IPS-15b (cell line): Measurements from ENCODE around the gene MORC4.

Source experiments
- H3K27me3 ChIP-seq: one replicate; pipeline ENCODE4 v1.6.1; 2013; ENCODE audit warnings: low read length; ENCODE audit not compliant: control insufficient read depth, insufficient read depth
- H3K36me3 ChIP-seq: one replicate; pipeline ENCODE4 v1.6.1; 2013; ENCODE audit warnings: low read length; ENCODE audit not compliant: control insufficient read depth, insufficient read depth
- H3K4me1 ChIP-seq: one replicate; pipeline ENCODE4 v1.6.1; 2013; ENCODE audit warnings: mild to moderate bottlenecking, low read length; ENCODE audit not compliant: control insufficient read depth, insufficient read depth
- H3K4me3 ChIP-seq: one replicate; pipeline ENCODE4 v1.5.1; 2013; ENCODE audit warnings: low read depth, low read length
- H3K9ac ChIP-seq: one replicate; pipeline ENCODE4 v1.6.1; 2013; ENCODE audit warnings: low read depth, mild to moderate bottlenecking, low read length
- H3K9me3 ChIP-seq: one replicate; pipeline ENCODE4 v1.6.1; 2013; ENCODE audit warnings: mild to moderate bottlenecking, low read length; ENCODE audit not compliant: control insufficient read depth, insufficient read depth

Gene MORC4

DNA sequence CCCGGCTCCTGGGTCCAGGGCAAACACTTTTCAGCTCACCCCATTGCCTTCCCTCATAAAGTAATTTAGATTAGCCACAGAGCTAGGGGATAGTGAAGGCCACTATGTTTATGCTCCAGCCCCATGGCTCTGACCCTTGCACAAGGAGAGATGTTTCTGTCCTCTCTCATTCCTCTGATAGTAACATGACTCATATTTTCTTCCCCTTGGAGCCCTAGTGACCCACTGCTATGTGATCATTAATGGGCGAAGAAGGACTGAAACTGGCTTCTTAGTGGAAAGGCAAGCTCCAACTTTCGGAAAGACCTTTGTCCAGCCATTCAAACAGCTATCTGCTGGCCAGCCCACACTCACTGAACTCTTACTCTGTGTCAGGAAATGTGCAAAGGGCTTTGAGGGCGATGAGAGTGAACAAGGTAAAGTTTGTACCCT lies 67.5 kb downstream of the MORC4 start:
- Histone ChIP-seq H3K4me1 (no peaks in the 10 kb centered on the region), H3K27me3 (no peaks in the 10 kb centered on the region), H3K36me3 (no peaks in the 10 kb centered on the region), H3K9ac (no peak overlapping the region), H3K4me3 (no peak overlapping the region), H3K9me3 (no peaks in the 10 kb centered on the region)

GRCh38 chrX:106931831-106932491 lies 68.1 kb downstream of the MORC4 start:
- no peak overlapping the region for H3K9ac ChIP-seq
- H3K36me3 ChIP-seq = no peaks in the 10 kb centered on the region
- no peaks in the 10 kb centered on the region for H3K9me3 ChIP-seq
- no peaks in the 10 kb centered on the region for H3K27me3 ChIP-seq
- H3K4me3 ChIP-seq = no peak overlapping the region
- no peaks in the 10 kb centered on the region for H3K4me1 ChIP-seq

GRCh38 chrX:106928227-106928626 lies 71.8 kb downstream of the MORC4 start:
- H3K9me3 ChIP-seq = no peaks in the 10 kb centered on the region
- no peak overlapping the region for H3K9ac ChIP-seq
- no peaks in the 10 kb centered on the region for H3K27me3 ChIP-seq
- H3K4me3 ChIP-seq = no peak overlapping the region
- no peaks in the 10 kb centered on the region for H3K36me3 ChIP-seq
- no peaks in the 10 kb centered on the region for H3K4me1 ChIP-seq

DNA sequence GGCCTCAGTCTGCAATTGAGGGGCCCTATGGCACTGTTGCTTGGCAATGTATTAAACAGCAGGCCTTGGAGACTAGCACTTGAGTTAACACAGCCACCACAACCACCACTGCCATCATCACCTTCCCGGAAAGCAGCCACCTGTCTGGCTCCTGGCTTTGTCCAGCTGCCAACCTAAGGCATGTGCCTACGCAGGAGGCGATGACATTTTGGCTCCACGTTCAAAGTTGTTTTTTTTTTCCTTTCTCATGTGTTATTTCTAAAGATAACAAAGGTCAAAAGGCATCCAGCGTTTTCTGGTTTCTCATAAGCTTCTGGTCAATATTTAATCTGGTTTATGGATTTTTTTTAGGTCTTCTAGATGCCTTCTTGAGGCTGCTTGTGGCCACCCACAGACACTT lies 72.3 kb downstream of the MORC4 start:
- Histone ChIP-seq H3K27me3 (no peaks in the 10 kb centered on the region), H3K4me3 (no peak overlapping the region), H3K9me3 (no peaks in the 10 kb centered on the region), H3K4me1 (no peaks in the 10 kb centered on the region), H3K36me3 (no peaks in the 10 kb centered on the region), H3K9ac (no peak overlapping the region)

- Histone ChIP-seq H3K4me3 (no peak overlapping the region), H3K4me1 (no peaks in the 10 kb centered on the region), H3K9me3 (no peaks in the 10 kb centered on the region), H3K36me3 (no peaks in the 10 kb centered on the region), H3K9ac (no peak overlapping the region), H3K27me3 (no peaks in the 10 kb centered on the region)
These were observed 73.0 kb downstream of the MORC4 start for GRCh38 chrX:106927023-106927422.

GRCh38 chrX:106921637-106922036 lies 78.4 kb downstream of the MORC4 start:
- no peak overlapping the region for H3K4me3 ChIP-seq
- H3K36me3 ChIP-seq = no peaks in the 10 kb centered on the region
- H3K4me1 ChIP-seq = peaks cover 6% of the 10 kb centered on the region
- no peaks in the 10 kb centered on the region for H3K9me3 ChIP-seq
- H3K9ac ChIP-seq = no peak overlapping the region
- no peaks in the 10 kb centered on the region for H3K27me3 ChIP-seq

DNA sequence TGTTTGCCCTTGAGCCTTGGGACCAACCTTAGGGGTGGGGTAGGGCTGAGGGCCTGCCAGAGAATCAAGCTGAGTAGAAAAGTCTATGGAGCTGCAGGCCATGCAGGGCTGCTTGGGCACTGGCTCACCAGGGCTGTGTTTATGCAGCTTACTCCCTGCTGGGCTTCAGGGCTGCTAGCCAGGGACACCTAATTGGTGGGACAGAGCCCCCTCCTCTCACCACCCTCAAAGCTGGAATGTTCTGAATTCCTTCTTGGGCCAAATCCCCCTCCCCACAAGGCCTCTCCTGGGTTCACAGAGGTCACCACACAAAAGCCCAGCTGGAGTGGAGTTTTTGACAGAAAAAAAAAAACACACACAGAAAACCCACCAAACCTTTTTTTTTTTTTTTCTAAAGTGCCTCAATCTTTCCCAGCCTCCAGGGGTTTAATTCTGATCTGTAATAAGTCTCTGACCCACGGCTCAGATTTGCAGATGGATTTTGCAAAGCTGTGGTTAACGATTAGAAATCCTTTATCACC lies 80.0 kb downstream of the MORC4 start, which contains the start of gene CLDN2:
Gene CLDN2, plus strand, starts transcription at position 471 of the 521 bp plus-strand sequence. CDS start 7,827 bp downstream, outside the sequence.
- H3K36me3 ChIP-seq = no peaks in the 10 kb centered on the region
- H3K27me3 ChIP-seq = no peaks in the 10 kb centered on the region
- no peaks in the 10 kb centered on the region for H3K9me3 ChIP-seq
- H3K4me3 ChIP-seq = no peak within 1 kb of the TSS
- H3K4me1 ChIP-seq = peaks cover 6% of the 10 kb centered on the region
- no peak within 1 kb of the TSS for H3K9ac ChIP-seq

DNA sequence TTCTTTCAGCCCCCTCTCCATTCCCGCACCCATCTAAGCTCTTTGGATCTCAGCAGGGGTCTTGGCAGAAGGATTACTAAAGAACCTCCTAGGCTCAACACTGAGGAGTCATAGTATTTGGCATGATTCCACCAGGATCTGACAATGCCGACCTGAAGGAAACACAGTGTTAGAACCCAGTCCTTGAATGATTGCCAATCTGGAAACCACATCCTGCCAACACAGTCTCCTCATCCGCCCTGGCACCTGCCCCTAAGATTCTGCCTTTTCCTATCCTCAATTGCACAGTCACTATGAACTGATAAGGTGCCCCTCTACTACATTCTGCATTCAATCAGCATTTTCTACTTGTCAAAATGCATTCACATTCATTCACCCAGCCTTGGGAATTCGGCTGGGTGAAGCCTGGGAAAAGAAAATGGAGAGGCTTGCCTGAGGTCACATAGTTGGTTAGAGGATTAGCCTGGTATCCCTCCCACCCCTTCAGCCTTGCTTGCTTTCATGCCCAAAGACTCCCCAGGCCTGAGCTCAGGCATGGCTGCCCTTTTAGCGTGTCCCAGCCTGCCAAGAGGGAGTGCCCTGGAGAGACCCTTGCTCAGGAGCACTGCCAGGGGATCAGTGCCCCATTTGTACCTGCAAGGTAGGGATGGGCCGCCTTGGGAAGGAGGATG lies 82.0 kb downstream of the MORC4 start:
- Histone ChIP-seq H3K9ac (no peak overlapping the region), H3K36me3 (no peaks in the 10 kb centered on the region), H3K4me1 (peaks cover 6% of the 10 kb centered on the region), H3K9me3 (no peaks in the 10 kb centered on the region), H3K27me3 (no peaks in the 10 kb centered on the region), H3K4me3 (no peak overlapping the region)

- no peak overlapping the region for H3K4me3 ChIP-seq
- H3K9me3 ChIP-seq = no peaks in the 10 kb centered on the region
- no peaks in the 10 kb centered on the region for H3K4me1 ChIP-seq
- no peak overlapping the region for H3K9ac ChIP-seq
- H3K36me3 ChIP-seq = no peaks in the 10 kb centered on the region
- no peaks in the 10 kb centered on the region for H3K27me3 ChIP-seq
These were observed 87.1 kb downstream of the MORC4 start for GRCh38 chrX:106912864-106913263.

DNA sequence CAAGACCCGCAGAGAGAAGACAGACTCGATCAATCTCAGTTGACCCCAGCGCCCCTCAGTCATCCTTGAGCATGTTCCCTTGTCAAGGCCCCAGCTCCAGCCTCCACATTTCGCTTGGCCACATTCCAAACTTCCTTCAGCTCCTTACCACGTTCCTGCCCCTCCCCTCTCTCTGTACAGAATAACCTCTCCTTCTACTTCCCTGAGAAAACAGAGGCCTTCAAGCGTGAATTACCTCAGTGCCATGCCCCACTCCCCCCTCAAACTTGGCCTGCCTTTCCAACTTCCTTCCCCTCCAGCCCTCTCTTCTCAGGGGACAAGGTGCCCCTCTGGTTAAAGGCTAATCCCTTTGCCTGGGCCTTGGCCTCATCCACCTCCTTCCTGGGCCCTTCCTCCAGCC lies 93.7 kb downstream of the MORC4 start:
- no peaks in the 10 kb centered on the region for H3K36me3 ChIP-seq
- H3K27me3 ChIP-seq = no peaks in the 10 kb centered on the region
- no peaks in the 10 kb centered on the region for H3K4me1 ChIP-seq
- no peaks in the 10 kb centered on the region for H3K9me3 ChIP-seq
- no peak overlapping the region for H3K4me3 ChIP-seq
- H3K9ac ChIP-seq = no peak overlapping the region

DNA sequence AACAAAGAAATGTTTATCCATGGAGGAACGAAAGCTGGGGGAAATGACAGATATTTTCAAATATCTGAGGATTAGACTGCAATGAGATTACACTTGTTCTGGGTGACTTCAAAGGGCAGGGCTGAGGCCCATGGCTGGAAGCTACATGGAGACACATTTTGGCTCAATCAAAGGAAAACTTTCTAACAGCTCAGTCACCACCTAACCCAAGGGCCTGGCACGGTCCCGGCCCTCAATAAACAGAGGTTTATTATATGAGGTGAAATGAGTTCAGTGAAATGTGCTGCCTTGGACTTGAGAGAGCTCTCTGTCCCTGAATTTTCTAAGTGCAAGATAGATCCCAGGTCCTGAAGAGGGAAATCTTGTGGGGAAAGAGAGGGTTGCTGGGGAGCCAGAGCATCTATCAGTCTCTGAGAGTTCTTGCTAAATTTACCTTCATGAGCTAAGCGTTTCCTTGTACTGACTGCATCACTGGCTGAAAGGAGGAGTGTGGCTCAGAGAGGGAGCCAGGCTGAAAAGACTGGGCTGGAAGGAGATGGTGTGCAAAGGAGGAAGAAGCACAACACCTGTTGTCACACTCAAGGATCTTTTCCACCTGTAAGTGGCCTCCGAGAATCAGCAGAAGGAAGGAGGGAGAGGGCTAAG lies 94.8 kb downstream of the MORC4 start:
- Histone ChIP-seq H3K4me1 (no peaks in the 10 kb centered on the region), H3K4me3 (no peak overlapping the region), H3K36me3 (no peaks in the 10 kb centered on the region), H3K27me3 (no peaks in the 10 kb centered on the region), H3K9me3 (no peaks in the 10 kb centered on the region), H3K9ac (no peak overlapping the region)
